ENCODE measurements around the gene SLC47A1. TPM values are rescaled to one million over a fixed set of nuclear protein-coding genes. Genes with fewer than 3 reads are reported as not detected.

Gene SLC47A1
- total RNA-seq, 4 donors from 2014 or later: 0.95 to 6.2 (median 5.6) TPM

- TF ChIP-seq, protein P1, sequence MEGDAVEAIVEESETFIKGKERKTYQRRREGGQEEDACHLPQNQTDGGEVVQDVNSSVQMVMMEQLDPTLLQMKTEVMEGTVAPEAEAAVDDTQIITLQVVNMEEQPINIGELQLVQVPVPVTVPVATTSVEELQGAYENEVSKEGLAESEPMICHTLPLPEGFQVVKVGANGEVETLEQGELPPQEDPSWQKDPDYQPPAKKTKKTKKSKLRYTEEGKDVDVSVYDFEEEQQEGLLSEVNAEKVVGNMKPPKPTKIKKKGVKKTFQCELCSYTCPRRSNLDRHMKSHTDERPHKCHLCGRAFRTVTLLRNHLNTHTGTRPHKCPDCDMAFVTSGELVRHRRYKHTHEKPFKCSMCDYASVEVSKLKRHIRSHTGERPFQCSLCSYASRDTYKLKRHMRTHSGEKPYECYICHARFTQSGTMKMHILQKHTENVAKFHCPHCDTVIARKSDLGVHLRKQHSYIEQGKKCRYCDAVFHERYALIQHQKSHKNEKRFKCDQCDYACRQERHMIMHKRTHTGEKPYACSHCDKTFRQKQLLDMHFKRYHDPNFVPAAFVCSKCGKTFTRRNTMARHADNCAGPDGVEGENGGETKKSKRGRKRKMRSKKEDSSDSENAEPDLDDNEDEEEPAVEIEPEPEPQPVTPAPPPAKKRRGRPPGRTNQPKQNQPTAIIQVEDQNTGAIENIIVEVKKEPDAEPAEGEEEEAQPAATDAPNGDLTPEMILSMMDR (IDR thresholded peaks at IDR 0.05): no peak
These were observed 81.2 kb downstream of the SLC47A1 start for GRCh38 chr17:19614900-19615299.

GRCh38 chr17:19618015-19618414, 84.4 kb downstream of the SLC47A1 start:
- TF ChIP-seq, protein P1 (IDR thresholded peaks at IDR 0.05): no peak
- ATAC-seq (ENCODE audit: low FRiP score) (no peak), DNase-seq (ENCODE audit: low spot score) (no peak)

More at GRCh38 chr17:19614900-19615299, 81.2 kb downstream of the SLC47A1 start:
- ATAC-seq (ENCODE audit: low FRiP score) (no peak), DNase-seq (ENCODE audit: low spot score) (no peak)

GRCh38 chr17:19619705-19620325, 86.2 kb downstream of the SLC47A1 start:
- ATAC-seq (ENCODE audit: low FRiP score): no peak
- TF ChIP-seq, protein P1 (IDR thresholded peaks at IDR 0.05): no peak
- no peak for DNase-seq (ENCODE audit: low spot score)

GRCh38 chr17:19621697-19622096, 88.0 kb downstream of the SLC47A1 start:
- TF ChIP-seq, protein P1 (IDR thresholded peaks at IDR 0.05): no peak
- ATAC-seq (ENCODE audit: low FRiP score) (no peak), DNase-seq (ENCODE audit: low spot score) (no peak)

DNA sequence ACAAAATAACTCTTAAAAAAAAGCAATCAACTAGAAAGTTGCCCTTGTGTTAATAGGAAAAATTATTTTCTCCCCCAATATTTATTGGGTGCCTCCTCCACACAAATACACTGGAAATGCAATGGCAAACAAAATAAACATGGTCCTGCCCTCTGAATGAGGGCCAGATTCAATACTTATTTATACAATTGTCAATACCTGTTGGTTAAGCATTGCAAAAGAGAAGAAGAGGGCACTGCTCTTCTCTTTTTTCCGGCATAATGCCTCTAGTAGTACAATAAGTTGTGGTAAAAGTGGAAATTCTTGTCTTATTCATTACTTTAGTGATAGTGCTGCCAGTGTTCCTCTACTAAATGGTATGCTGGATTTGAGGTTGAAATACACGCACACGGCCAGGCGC, 92.4 kb downstream of the SLC47A1 start:
- TF ChIP-seq, protein P1 (IDR thresholded peaks at IDR 0.05): no peak
- no peak for ATAC-seq (ENCODE audit: low FRiP score)
- no peak for DNase-seq (ENCODE audit: low spot score)

Small RNAs within 50 kb of the gene (small RNA-seq; reads per million reads assigned to genes)
- gene AC025627.2 (not detected), gene NMTRQ-TTG12-1 (not detected)

Other genes with a start within 250 kb of the SLC47A1 start
- gene B9D1, start 171.1 kb upstream of the SLC47A1 start, total RNA-seq: 10 to 100 TPM in 3 of 4 donors, 1 to 10 TPM in 1; 8.0 to 27.4 (median 18.3) TPM
- 10 to 100 TPM; 12.9 to 25.2 (median 21.9) TPM for gene MAPK7, start 155.4 kb upstream of the SLC47A1 start, total RNA-seq
- 100 to 1,000 TPM in 2 of 4 donors, 10 to 100 TPM in 2; 79.0 to 170 (median 111) TPM for gene MFAP4, start 146.7 kb upstream of the SLC47A1 start, total RNA-seq
- gene RNF112, start 122.6 kb upstream of the SLC47A1 start, total RNA-seq: 1 to 10 TPM in 3 of 4 donors, under 1 TPM in 1; 0.44 to 3.0 (median 1.7) TPM
- gene ALDH3A2, start 114.9 kb downstream of the SLC47A1 start, total RNA-seq: 100 to 1,000 TPM in 3 of 4 donors, 10 to 100 TPM in 1; 92.1 to 143 (median 111) TPM
- under 1 TPM in 1 of 4 donors, not detected in 3; 0.28 TPM for gene SLC47A2, start 182.7 kb downstream of the SLC47A1 start, total RNA-seq
- 1 to 10 TPM; 2.3 to 4.9 (median 3.3) TPM for gene ALDH3A1, start 214.4 kb downstream of the SLC47A1 start, total RNA-seq

Measured in omental fat pad (tissue), 4 donors.